HCT116 (cell line): ENCODE results near the gene BSND. TPM values are rescaled to one million over a fixed set of nuclear protein-coding genes. Genes with fewer than 3 reads are reported as not detected.

Source experiments
- ATAC-seq: fragments of 200-7000 bp; cut with Tn5 transposase; 2 replicates; pipeline ENCODE4 v1.9.1; 2020; ENCODE audit warnings: mild to moderate bottlenecking, moderate library complexity
- BruUV-seq: library from RNA; stranded (reverse); fragments of 400-500 nt; replicated peaks from 2 replicates; lab custom pipeline; 2021; lab: Mats Ljungman, UMichigan
- CTCF ChIA-PET: fragments of 300-600 bp; sonication (Branson Sonifier 250); formaldehyde crosslinking; loops from one replicate; lab custom pipeline; 2021; ENCODE audit warnings: antibody characterized with exemption; lab: Charles Lee
- POLR2A ChIA-PET: fragments of 300-600, 350-600 bp; sonication (Branson Sonifier 250); formaldehyde crosslinking; loops from one replicate; lab custom pipeline; 2021; ENCODE audit warnings: antibody characterized with exemption; lab: Charles Lee
- RAD21 ChIA-PET, 2 experiments: fragments of 300-600 bp; sonication (Branson Sonifier 250); formaldehyde crosslinking; loops; one replicate each; lab custom pipeline; 2023; ENCODE audit warnings: low total read pairs in 2 of 2; ENCODE audit not compliant: uncharacterized antibody in 2 of 2, unreplicated experiment in 2 of 2, low non-redundant PET in 1 of 2; lab: Charles Lee
- DNase-seq: peaks from one replicate; pipeline ENCODE4 v3.0.0-alpha.2; 2010; ENCODE audit warnings: low read depth, low spot score
- H2AFZ ChIP-seq: fragments of 200-600 bp; shearing (Covaris generic), sonication (generic); 2 replicates; pipeline ENCODE4 v1.6.1; 2017; ENCODE audit warnings: low read depth, mixed run types, mixed read lengths, antibody characterized with exemption, low read length; ENCODE audit not compliant: poor library complexity, severe bottlenecking
- H3K27ac ChIP-seq: 2 replicates; pipeline ENCODE4 v1.5.1; 2012; ENCODE audit warnings: low read depth, low read length
- H3K27me3 ChIP-seq: fragments of 200-600 bp; sonication (generic); 2 replicates; pipeline ENCODE4 v1.6.1; 2016; ENCODE audit warnings: mixed run types, low read length, mixed read lengths; ENCODE audit not compliant: insufficient read depth
- H3K36me3 ChIP-seq, 2 experiments: fragments of 200-500 bp in 1 of 2; fragments of 200-600 bp in 1 of 2; sonication (Bioruptor generic) in 1 of 2; sonication (generic) in 1 of 2; 2 replicates each; pipeline versions ENCODE4 v1.5.1 to v1.6.1; 2014 to 2016; ENCODE audit warnings: low read length in 2 of 2, inconsistent platforms in 1 of 2, mixed read lengths in 1 of 2, mixed run types in 1 of 2; ENCODE audit not compliant: insufficient read depth in 2 of 2, control insufficient read depth in 1 of 2
- H3K4me1 ChIP-seq, 2 experiments: fragments of 200-600 bp in 1 of 2; sonication (generic) in 1 of 2; 2 replicates each; pipeline versions ENCODE4 v1.5.1 to v1.6.1; 2012 to 2017; ENCODE audit warnings: low read length in 2 of 2, inconsistent platforms in 1 of 2, mild to moderate bottlenecking in 1 of 2, mixed read lengths in 1 of 2, mixed run types in 1 of 2, moderate library complexity in 1 of 2; ENCODE audit not compliant: insufficient read depth in 2 of 2, control insufficient read depth in 1 of 2
- H3K4me2 ChIP-seq: fragments of 200-600 bp; sonication (generic); 2 replicates; pipeline ENCODE4 v1.6.1; 2017; ENCODE audit warnings: mixed run types, low read length, mixed read lengths
- H3K4me3 ChIP-seq, 2 experiments: fragments of 200-600 bp in 1 of 2; sonication (generic) in 1 of 2; replicated peaks in 1 of 2; 2 replicates each; pipeline ENCODE4 v1.5.1; 2011 to 2016; ENCODE audit warnings: low read length in 2 of 2, control low read depth in 1 of 2, low read depth in 1 of 2, mild to moderate bottlenecking in 1 of 2, mixed read lengths in 1 of 2, mixed run types in 1 of 2
- H3K79me2 ChIP-seq: fragments of 200-600 bp; sonication (generic); 2 replicates; pipeline ENCODE4 v1.6.1; 2017; ENCODE audit warnings: mild to moderate bottlenecking, mixed run types, low read length, moderate library complexity, mixed read lengths; ENCODE audit not compliant: insufficient read depth
- H3K9ac ChIP-seq: fragments of 200-600 bp; sonication (generic); 2 replicates; pipeline ENCODE4 v1.6.1; 2016; ENCODE audit warnings: low read length, mixed read lengths
- H3K9me2 ChIP-seq: fragments of 200-600 bp; sonication (generic), shearing (Covaris generic); 2 replicates; pipeline ENCODE4 v1.6.1; 2017; ENCODE audit warnings: mixed run types, mild to moderate bottlenecking, moderate library complexity; ENCODE audit not compliant: insufficient read depth
- H3K9me3 ChIP-seq, 2 experiments: fragments of 200-500 bp in 1 of 2; fragments of 200-600 bp in 1 of 2; sonication (Bioruptor generic) in 1 of 2; sonication (generic) in 1 of 2; 2 replicates each; pipeline ENCODE4 v1.6.1; 2014 to 2017; ENCODE audit warnings: low read length in 2 of 2, mixed read lengths in 2 of 2, inconsistent platforms in 1 of 2, low read depth in 1 of 2, mild to moderate bottlenecking in 1 of 2, mixed run types in 1 of 2, moderate library complexity in 1 of 2; ENCODE audit not compliant: control insufficient read depth in 1 of 2, insufficient read depth in 1 of 2
- H4K20me1 ChIP-seq: fragments of 200-600 bp; sonication (generic), shearing (Covaris generic); 2 replicates; pipeline ENCODE4 v1.6.1; 2017; ENCODE audit warnings: mixed run types, mild to moderate bottlenecking, moderate library complexity; ENCODE audit not compliant: insufficient read depth
- ATF3 ChIP-seq: IDR thresholded peaks from 2 replicates; pipeline ENCODE4 v1.6.1; 2012
- CEBPB ChIP-seq: IDR thresholded peaks from 2 replicates; pipeline ENCODE4 v1.6.1; 2012; ENCODE audit warnings: low read depth
- CTCF ChIP-seq, 3 experiments: fragments of 200-600 bp in 1 of 3; sonication (generic) in 1 of 3; IDR thresholded peaks in 2 of 3; conservative IDR thresholded peaks in 1 of 3; 2 replicates each; pipeline ENCODE4 v1.5.1; 2012 to 2017; ENCODE audit warnings: low read depth in 2 of 3, low read length in 2 of 3, antibody characterized with exemption in 1 of 3, borderline replicate concordance in 1 of 3, control low read depth in 1 of 3, mild to moderate bottlenecking in 1 of 3, mixed read lengths in 1 of 3, mixed run types in 1 of 3, moderate library complexity in 1 of 3; ENCODE audit not compliant: insufficient read depth in 1 of 3
- EZH2 ChIP-seq: fragments of 200-600 bp; sonication (generic); IDR thresholded peaks from 2 replicates; pipeline ENCODE4 v1.6.1; 2017; ENCODE audit warnings: antibody characterized with exemption, mixed run types
- FOSL1 ChIP-seq: IDR thresholded peaks from 2 replicates; pipeline ENCODE4 v1.6.1; 2012; ENCODE audit warnings: low read depth
- JUND ChIP-seq: IDR thresholded peaks from 2 replicates; pipeline ENCODE4 v1.6.1; 2012
- POLR2A ChIP-seq: IDR thresholded peaks from 2 replicates; pipeline ENCODE4 v1.7.0; 2011; ENCODE audit warnings: borderline replicate concordance; ENCODE audit not compliant: insufficient read depth, insufficient read length; ENCODE audit errors: extremely low read depth
- POLR2AphosphoS5 ChIP-seq: IDR thresholded peaks from 2 replicates; pipeline ENCODE4 v1.6.1; 2011; ENCODE audit warnings: mild to moderate bottlenecking, low read depth, low read length, moderate library complexity
- SRF ChIP-seq: IDR thresholded peaks from 2 replicates; pipeline ENCODE4 v1.6.1; 2012; ENCODE audit warnings: low read depth
- TCF7L2 ChIP-seq: IDR thresholded peaks from 2 replicates; pipeline ENCODE4 v1.7.0; 2011; ENCODE audit warnings: borderline replicate concordance, inconsistent platforms; ENCODE audit not compliant: insufficient read depth, insufficient read length; ENCODE audit errors: extremely low read depth
- ZFX ChIP-seq: fragments of 450-650 bp; IDR thresholded peaks from 2 replicates; pipeline ENCODE4 v1.6.1; 2017
- intact Hi-C: fragments of 100-400 bp; cut with micrococcal nuclease; formaldehyde crosslinking; loops from 2 replicates; pipeline ENCODE4 v1.10.0; 2022
- total RNA-seq: library from RNA; stranded (reverse); gene quantifications from one replicate; pipeline ENCODE4 v1.2.1, GENCODE V29; 2021; ENCODE audit not compliant: unreplicated experiment

The BSND gene
- total RNA-seq, 1 experiment from 2014 or later = not detected

GRCh38 chr1:54951810-54952226 is 46.9 kb upstream of the BSND start:
- H3K4me1 ChIP-seq = peaks cover 6 to 34% of the 10 kb centered on the region in 2 experiments
- intact Hi-C loops = no loop called here
- no peaks in the 10 kb centered on the region for H3K36me3 ChIP-seq
- no peaks in the 10 kb centered on the region for H3K27me3 ChIP-seq
- no peaks in the 10 kb centered on the region for H3K79me2 ChIP-seq
- H3K9ac ChIP-seq = no peak overlapping the region
- RAD21 ChIA-PET = interaction anchor here in 1 of 2 experiments (2.0 kb wide), 1 partner anchor 70 kb away, joined by 23 read pairs; no protein-coding TSS in a partner anchor
- ATAC-seq (no peak), DNase-seq (no peak)
- H2AFZ ChIP-seq = no peak overlapping the region
- H3K4me2 ChIP-seq = no peak overlapping the region
- H3K4me3 ChIP-seq = no peak overlapping the region
- no peak overlapping the region for H3K27ac ChIP-seq
- H3K9me2 ChIP-seq = no peaks in the 10 kb centered on the region
- CTCF ChIA-PET = interaction anchor here (2.0 to 4.4 kb wide), 4 partner anchors 14 to 70 kb away, joined by 6 to 85 read pairs (median 37); partner anchors contain the start of gene BSND
- POLR2A ChIA-PET = no interaction called here
- H3K9me3 ChIP-seq = no peaks in the 10 kb centered on the region
- H4K20me1 ChIP-seq = no peaks in the 10 kb centered on the region
- no peak for TF ChIP-seq POLR2AphosphoS5
- no peak for TF ChIP-seq ATF3
- no peak for TF ChIP-seq CEBPB
- TF ChIP-seq FOSL1 = no peak
- TF ChIP-seq ZFX = no peak
- no peak for TF ChIP-seq CTCF (IDR thresholded peaks at IDR 0.05 in 2 of 3, conservative IDR thresholded peaks at IDR 0.05 in 1 of 3; ENCODE audit: borderline replicate concordance in 1 of 3, insufficient read depth in 1 of 3, low read depth in 2 of 3, low read length in 2 of 3)
- TF ChIP-seq EZH2 = no peak
- no peak for TF ChIP-seq JUND
- TF ChIP-seq SRF = no peak
- TF ChIP-seq TCF7L2 = no peak
- no peak for TF ChIP-seq POLR2A
- BruUV-seq = no TSS peak
